K562 (cell line): ENCODE data around the gene MRPL57. TPM values are rescaled to one million over a fixed set of nuclear protein-coding genes. Genes with fewer than 3 reads are reported as not detected.

Experiments
- ATAC-seq: fragments of 200-7000 bp; cut with Tn5 transposase; 3 replicates; pipeline ENCODE4 v1.9.1; 2020; ENCODE audit warnings: moderate library complexity
- BruUV-seq: library from RNA; stranded (reverse); fragments of 400-500 nt; replicated peaks from 2 replicates; lab custom pipeline; 2021; lab: Mats Ljungman, UMichigan
- CTCF ChIA-PET: fragments of 300-600 bp; formaldehyde crosslinking; extraction: SDS; loops from one replicate; lab custom pipeline; 2021; ENCODE audit warnings: low intra/inter-chr PET ratio; lab: Yijun Ruan, JAX
- POLR2A ChIA-PET: fragments of 300-600, 350-650 bp; sonication (Branson Sonifier 250); formaldehyde crosslinking; extraction: SDS; loops from one replicate; lab custom pipeline; 2021; ENCODE audit warnings: antibody characterized with exemption, inconsistent platforms; lab: Yijun Ruan, JAX
- DNase-seq, 4 experiments: peaks; one replicate each; pipeline versions ENCODE4 v3.0.0 to v3.0.0-alpha.2; 2011 to 2018; ENCODE audit warnings: low spot score in 3 of 4, mixed read lengths in 3 of 4; ENCODE audit errors: extremely low read depth in 1 of 4
- FAIRE-seq: peaks from 2 replicates; lab custom pipeline; 2011; peaks lifted over from hg19 to GRCh38; lab: Jason Lieb, UNC
- H2AFZ ChIP-seq: 2 replicates; pipeline ENCODE4 v1.6.0; 2011; ENCODE audit warnings: low read depth, low read length, control low read depth, inconsistent platforms
- H3K27ac ChIP-seq: fragments of 200-600 bp; 3 replicates; pipeline ENCODE4 v1.8.0; 2011; ENCODE audit warnings: low read depth, mild to moderate bottlenecking, control low read depth, inconsistent platforms, low read length, moderate library complexity, mixed read lengths; ENCODE audit errors: extremely low read depth
- H3K27me3 ChIP-seq, 2 experiments: fragments of 300-600 bp in 1 of 2; 2 replicates in 1 of 2; 3 replicates in 1 of 2; pipeline versions ENCODE4 v1.6.0 to v1.8.0; 2011; ENCODE audit warnings: inconsistent platforms in 2 of 2, low read length in 2 of 2, mild to moderate bottlenecking in 1 of 2, mixed read lengths in 1 of 2, moderate library complexity in 1 of 2; ENCODE audit not compliant: control insufficient read depth in 2 of 2, insufficient read depth in 2 of 2
- H3K36me3 ChIP-seq: fragments of 300-600 bp; 3 replicates; pipeline ENCODE4 v1.8.0; 2011; ENCODE audit warnings: mild to moderate bottlenecking, low read length, inconsistent platforms; ENCODE audit not compliant: control insufficient read depth, insufficient read depth
- H3K4me1 ChIP-seq, 2 experiments: fragments of 200-600 bp in 1 of 2; replicated peaks in 1 of 2; 2 replicates in 1 of 2; 3 replicates in 1 of 2; pipeline versions ENCODE4 v1.5.1 to v1.8.0; 2011; ENCODE audit warnings: inconsistent platforms in 2 of 2, low read length in 2 of 2, mild to moderate bottlenecking in 1 of 2, mixed read lengths in 1 of 2, moderate library complexity in 1 of 2; ENCODE audit not compliant: control insufficient read depth in 2 of 2, insufficient read depth in 2 of 2
- H3K4me2 ChIP-seq: 2 replicates; pipeline ENCODE4 v1.6.1; 2011; ENCODE audit warnings: low read length, control low read depth, inconsistent platforms, mixed read lengths; ENCODE audit not compliant: insufficient read depth
- H3K4me3 ChIP-seq: fragments of 200-600 bp; sonication (generic), shearing (Covaris generic); 2 replicates; pipeline ENCODE4 v1.5.1; 2016; ENCODE audit warnings: control low read depth, inconsistent platforms
- H3K79me2 ChIP-seq: fragments of 200-600 bp; 3 replicates; pipeline ENCODE4 v1.8.0; 2011; ENCODE audit warnings: low read length, inconsistent platforms; ENCODE audit not compliant: control insufficient read depth, insufficient read depth
- H3K9ac ChIP-seq, 2 experiments: 2 replicates each; pipeline versions ENCODE4 v1.6.0 to v1.6.1; 2011; ENCODE audit warnings: low read depth in 2 of 2, low read length in 2 of 2, control low read depth in 1 of 2, inconsistent platforms in 1 of 2, mild to moderate bottlenecking in 1 of 2, mixed read lengths in 1 of 2; ENCODE audit not compliant: insufficient read depth in 1 of 2
- H3K9me1 ChIP-seq: one replicate; pipeline ENCODE4 v1.6.0; 2011; ENCODE audit warnings: inconsistent platforms, mild to moderate bottlenecking, low read length, moderate library complexity; ENCODE audit not compliant: control insufficient read depth, insufficient read depth
- H3K9me3 ChIP-seq: replicated peaks from 2 replicates; pipeline ENCODE4 v1.5.1; 2011; ENCODE audit warnings: low read depth, low read length, inconsistent platforms; ENCODE audit not compliant: control insufficient read depth, insufficient read depth
- H4K20me1 ChIP-seq: replicated peaks from 2 replicates; pipeline ENCODE4 v1.6.1; 2011; ENCODE audit warnings: low read length, inconsistent platforms, mixed read lengths; ENCODE audit not compliant: control insufficient read depth, insufficient read depth
- EHMT2 ChIP-seq: fragments of 450-650 bp; IDR thresholded peaks from 2 replicates; pipeline ENCODE4 v1.6.1; 2018; ENCODE audit warnings: antibody characterized with exemption
- FOXM1 ChIP-seq, 2 experiments: fragments of 450-650 bp in 1 of 2; sonication (generic) in 1 of 2; formaldehyde crosslinking in 1 of 2; IDR thresholded peaks; 2 replicates each; pipeline versions ENCODE4 v1.6.1 to v1.9.0; 2017 to 2022; ENCODE audit warnings: low read depth in 2 of 2, mild to moderate bottlenecking in 2 of 2, missing genetic modification reagents in 1 of 2, moderate library complexity in 1 of 2
- GATAD2A ChIP-seq: fragments of 450-650 bp; IDR thresholded peaks from 2 replicates; pipeline ENCODE4 v1.6.1; 2017
- GTF2E2 ChIP-seq: fragments of 200-800 bp; sonication (Bioruptor generic); IDR thresholded peaks from 2 replicates; pipeline ENCODE4 v1.6.1; 2016; ENCODE audit warnings: missing genetic modification characterization, missing compliant biosample characterization
- MTA3 ChIP-seq: fragments of 450-650 bp; formaldehyde crosslinking; IDR thresholded peaks from 2 replicates; pipeline ENCODE4 v1.6.1; 2017; ENCODE audit warnings: mild to moderate bottlenecking, borderline replicate concordance
- NFIC ChIP-seq: fragments of 450-650 bp; IDR thresholded peaks from 2 replicates; pipeline ENCODE4 v1.6.1; 2017; ENCODE audit warnings: mild to moderate bottlenecking, inconsistent platforms
- NFRKB ChIP-seq: fragments of 450-650 bp; IDR thresholded peaks from 2 replicates; pipeline ENCODE4 v1.6.1; 2016; ENCODE audit warnings: low read depth
- PRPF4 ChIP-seq: fragments of 200-400 bp; formaldehyde crosslinking; IDR thresholded peaks from one replicate; pipeline ENCODE4 v1.6.1; 2017; ENCODE audit warnings: low read length, low read depth, mild to moderate bottlenecking; ENCODE audit not compliant: insufficient read depth, poor library complexity, severe bottlenecking
- SIN3A ChIP-seq, 2 experiments: fragments of 150-350 bp in 1 of 2; IDR thresholded peaks; 2 replicates each; pipeline ENCODE4 v1.6.1; 2011 to 2016; ENCODE audit warnings: borderline replicate concordance in 2 of 2, low read depth in 2 of 2, low read length in 2 of 2, mild to moderate bottlenecking in 2 of 2, moderate library complexity in 2 of 2; ENCODE audit not compliant: control insufficient read depth in 1 of 2
- WGBS: fragments of 100-300 bp; shearing (Covaris generic); methylation state at CpG from one replicate; pipeline ENCODE4 v1.1.6; 2016; ENCODE audit warnings: low coverage, mixed read lengths; ENCODE audit not compliant: insufficient coverage; ENCODE audit errors: missing lambda C conversion rate; 5-methylcytosine and 5-hydroxymethylcytosine counted together
- in situ Hi-C: fragments of 300-500 bp; cut with MboI; formaldehyde crosslinking; loops from 4 replicates; pipeline ENCODE4 v1.15.0; 2018; ENCODE audit warnings: inconsistent platforms, mixed read lengths
- intact Hi-C: fragments of 100-400 bp; cut with micrococcal nuclease; formaldehyde crosslinking; loops from 2 replicates; pipeline ENCODE4 v1.14.2; 2022
- polyA plus RNA-seq, 8 experiments: library from polyadenylated mRNA; depleted of rRNA in 4 of 8; stranded (reverse) in 5 of 8; unstranded in 3 of 8; fragments of >200 nt; fragmentation: Nextera tagmentation in 2 of 8; fragmentation: Illumina TruSeq in 1 of 8; extraction: Ambion mirVana in 2 of 8; extraction: Trizol in 1 of 8; gene quantifications; 2 replicates each; pipeline versions ENCODE4 v1.2.1 to v1.2.3, GENCODE V29; 2011 to 2014; ENCODE audit warnings: inconsistent platforms in 1 of 8, missing spikeins in 1 of 8
- total RNA-seq, 7 experiments: library from RNA; depleted of rRNA in 6 of 7; stranded (reverse); fragments of >200 nt in 6 of 7; fragmentation: Illumina TruSeq in 2 of 7; extraction: Trizol in 2 of 7; gene quantifications; 2 replicates each; pipeline versions ENCODE4 v1.2.1 to v1.2.3, GENCODE V29; 2011 to 2021; ENCODE audit warnings: low replicate concordance in 1 of 7
- TF ChIP-seq, protein P1 (sequence below), 3 experiments: fragments of 200-800 bp in 1 of 3; sonication (Bioruptor generic) in 1 of 3; sonication (generic) in 1 of 3; formaldehyde crosslinking in 1 of 3; IDR thresholded peaks; 2 replicates each; pipeline versions ENCODE4 v1.6.1 to v1.8.0; 2016 to 2022; ENCODE audit warnings: mild to moderate bottlenecking in 2 of 3, missing compliant biosample characterization in 2 of 3, missing genetic modification characterization in 2 of 3, missing genetic modification reagents in 1 of 3
- TF ChIP-seq, protein P2 (sequence below), 2 experiments: fragments of 150-350 bp in 1 of 2; IDR thresholded peaks; 2 replicates each; pipeline ENCODE4 v1.6.1; 2012 to 2016; ENCODE audit warnings: low read depth in 2 of 2, low read length in 2 of 2, mild to moderate bottlenecking in 1 of 2, moderate library complexity in 1 of 2

The MRPL57 gene
- total and polyA plus RNA-seq, 9 of the 15 experiments (the other 6 are each of a cell fraction or from before 2014, with no cell fraction given), result 6.5 to 40.4 (median 15.7) TPM

GRCh38 chr13:21221268-21221667 lies 44.8 kb downstream of the MRPL57 start:
- TF ChIP-seq MTA3, result no peak
- TF ChIP-seq GTF2E2, result no peak
- peak; percentile 54 for TF ChIP-seq NFIC
- TF ChIP-seq PRPF4, result no peak
- Histone ChIP-seq H3K79me2 (no peaks in the 10 kb centered on the region), H3K9ac (no peak overlapping the region), H3K9me3 (no peaks in the 10 kb centered on the region), H3K4me2 (no peak overlapping the region), H3K9me1 (no peaks in the 10 kb centered on the region), H2AFZ (no peak overlapping the region), H3K36me3 (no peaks in the 10 kb centered on the region), H3K4me3 (no peak overlapping the region), H3K27ac (no peak overlapping the region), H3K4me1 (no peaks in the 10 kb centered on the region), H3K27me3 (peaks cover 0 to 17% of the 10 kb centered on the region in 2 experiments; a peak in 2 of 5 replicates), H4K20me1 (no peaks in the 10 kb centered on the region)
- no TSS peak for BruUV-seq
- ATAC-seq, result no peak
- POLR2A ChIA-PET, result no interaction called here
- intact Hi-C loops (no loop called here), in situ Hi-C loops (no loop called here)
- no peak for FAIRE-seq
- CTCF ChIA-PET, result no interaction called here
- DNase-seq, result no peak

DNA sequence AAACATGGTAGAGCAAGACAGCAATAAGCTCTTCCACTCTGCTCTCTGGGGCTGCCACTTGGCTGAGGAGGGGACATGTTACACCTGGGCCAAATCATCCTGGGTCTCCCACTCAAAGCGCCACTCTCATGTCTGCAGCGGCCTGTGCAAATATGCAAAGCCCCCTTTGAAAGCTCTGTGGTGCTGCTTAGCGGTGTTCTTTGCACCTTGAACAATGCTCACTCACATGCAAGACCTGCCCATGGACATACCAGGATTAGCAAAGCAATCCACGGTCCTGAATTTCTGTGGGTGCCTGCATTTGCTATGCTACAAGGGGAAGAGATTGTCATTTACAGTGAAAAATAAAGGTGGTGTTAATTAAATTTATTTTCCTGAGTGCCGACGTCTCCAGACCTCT lies 48.6 kb downstream of the MRPL57 start:
- Histone ChIP-seq H3K27ac (no peak overlapping the region), H3K36me3 (no peaks in the 10 kb centered on the region), H3K79me2 (no peaks in the 10 kb centered on the region), H3K9ac (no peak overlapping the region), H3K4me1 (no peaks in the 10 kb centered on the region), H3K4me2 (no peak overlapping the region), H3K9me1 (no peaks in the 10 kb centered on the region), H3K9me3 (no peaks in the 10 kb centered on the region), H3K27me3 (peaks cover 0 to 21% of the 10 kb centered on the region in 2 experiments; a peak in 2 of 5 replicates), H2AFZ (no peak overlapping the region), H4K20me1 (no peaks in the 10 kb centered on the region), H3K4me3 (no peak overlapping the region)
- FAIRE-seq, result no peak
- ChIA-PET CTCF (no interaction called here), POLR2A (no interaction called here)
- ATAC-seq, result no peak
- no peak for DNase-seq
- no TSS peak for BruUV-seq
- 2% methylated on average over 5 of the region's 6 CpGs for WGBS
- in situ Hi-C loops (no loop called here), intact Hi-C loops (no loop called here)
- TF ChIP-seq NFRKB (no peak), EHMT2 (no peak), FOXM1 (IDR thresholded peaks at IDR 0.05; ENCODE audit: low read depth) (no peak), FOXM1 (CRISPR knock-in tag; IDR thresholded peaks at IDR 0.05; ENCODE audit: low read depth) (no peak), SIN3A (IDR thresholded peaks at IDR 0.05; ENCODE audit: borderline replicate concordance in 2 of 2, control insufficient read depth in 1 of 2, low read depth in 2 of 2, low read length in 2 of 2) (no peak), GATAD2A (no peak)
- TF ChIP-seq, protein P1, sequence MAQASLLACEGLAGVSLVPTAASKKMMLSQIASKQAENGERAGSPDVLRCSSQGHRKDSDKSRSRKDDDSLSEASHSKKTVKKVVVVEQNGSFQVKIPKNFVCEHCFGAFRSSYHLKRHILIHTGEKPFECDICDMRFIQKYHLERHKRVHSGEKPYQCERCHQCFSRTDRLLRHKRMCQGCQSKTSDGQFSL (CRISPR knock-in tag; IDR thresholded peaks at IDR 0.05), result no peak
- TF ChIP-seq, protein P1 (tag; IDR thresholded peaks at IDR 0.05), result no peak
- TF ChIP-seq, protein P2, sequence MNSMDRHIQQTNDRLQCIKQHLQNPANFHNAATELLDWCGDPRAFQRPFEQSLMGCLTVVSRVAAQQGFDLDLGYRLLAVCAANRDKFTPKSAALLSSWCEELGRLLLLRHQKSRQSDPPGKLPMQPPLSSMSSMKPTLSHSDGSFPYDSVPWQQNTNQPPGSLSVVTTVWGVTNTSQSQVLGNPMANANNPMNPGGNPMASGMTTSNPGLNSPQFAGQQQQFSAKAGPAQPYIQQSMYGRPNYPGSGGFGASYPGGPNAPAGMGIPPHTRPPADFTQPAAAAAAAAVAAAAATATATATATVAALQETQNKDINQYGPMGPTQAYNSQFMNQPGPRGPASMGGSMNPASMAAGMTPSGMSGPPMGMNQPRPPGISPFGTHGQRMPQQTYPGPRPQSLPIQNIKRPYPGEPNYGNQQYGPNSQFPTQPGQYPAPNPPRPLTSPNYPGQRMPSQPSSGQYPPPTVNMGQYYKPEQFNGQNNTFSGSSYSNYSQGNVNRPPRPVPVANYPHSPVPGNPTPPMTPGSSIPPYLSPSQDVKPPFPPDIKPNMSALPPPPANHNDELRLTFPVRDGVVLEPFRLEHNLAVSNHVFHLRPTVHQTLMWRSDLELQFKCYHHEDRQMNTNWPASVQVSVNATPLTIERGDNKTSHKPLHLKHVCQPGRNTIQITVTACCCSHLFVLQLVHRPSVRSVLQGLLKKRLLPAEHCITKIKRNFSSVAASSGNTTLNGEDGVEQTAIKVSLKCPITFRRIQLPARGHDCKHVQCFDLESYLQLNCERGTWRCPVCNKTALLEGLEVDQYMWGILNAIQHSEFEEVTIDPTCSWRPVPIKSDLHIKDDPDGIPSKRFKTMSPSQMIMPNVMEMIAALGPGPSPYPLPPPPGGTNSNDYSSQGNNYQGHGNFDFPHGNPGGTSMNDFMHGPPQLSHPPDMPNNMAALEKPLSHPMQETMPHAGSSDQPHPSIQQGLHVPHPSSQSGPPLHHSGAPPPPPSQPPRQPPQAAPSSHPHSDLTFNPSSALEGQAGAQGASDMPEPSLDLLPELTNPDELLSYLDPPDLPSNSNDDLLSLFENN (IDR thresholded peaks at IDR 0.05; ENCODE audit: low read depth in 2 of 2, low read length in 2 of 2), result no peak
